IMR-90 (cell line): ENCODE results near the gene ANKRD34B. TPM values are rescaled to one million over a fixed set of nuclear protein-coding genes. Genes with fewer than 3 reads are reported as not detected.

Source experiments
- ATAC-seq: fragments of 200-7000 bp; cut with Tn5 transposase; 2 replicates; pipeline ENCODE4 v1.9.1; 2020; ENCODE audit warnings: low read depth, mild to moderate bottlenecking, moderate library complexity
- BruUV-seq: library from RNA; stranded (reverse); fragments of 400-500 nt; replicated peaks from 2 replicates; lab custom pipeline; 2021; lab: Mats Ljungman, UMichigan
- CTCF ChIA-PET: fragments of 300-600 bp; formaldehyde crosslinking; extraction: SDS; loops from one replicate; lab custom pipeline; 2021; ENCODE audit warnings: antibody characterized with exemption; lab: Yijun Ruan, JAX
- POLR2A ChIA-PET: fragments of 300-600 bp; sonication (Branson Sonifier 250); formaldehyde crosslinking; loops from one replicate; lab custom pipeline; 2022; ENCODE audit warnings: antibody characterized with exemption; ENCODE audit not compliant: unreplicated experiment; lab: Charles Lee
- DNase-seq: peaks from one replicate; pipeline ENCODE4 v3.0.0; 2013
- H2AFZ ChIP-seq: replicated peaks from 2 replicates; pipeline ENCODE3; 2013; ENCODE audit warnings: low read length, mild to moderate bottlenecking; ENCODE audit not compliant: poor library complexity
- H2AK5ac ChIP-seq: 2 replicates; pipeline ENCODE4 v1.6.1; 2013; ENCODE audit warnings: low read depth, low read length, inconsistent platforms
- H2AK9ac ChIP-seq: replicated peaks from 2 replicates; pipeline ENCODE3; 2013; ENCODE audit warnings: mild to moderate bottlenecking, low read depth, low read length, moderate library complexity; ENCODE audit not compliant: poor library complexity
- H2BK120ac ChIP-seq: 2 replicates; pipeline ENCODE4 v1.6.1; 2013; ENCODE audit warnings: low read depth, low read length, inconsistent platforms
- H2BK15ac ChIP-seq: 3 replicates; pipeline ENCODE4 v1.6.1; 2013; ENCODE audit warnings: low read depth, low read length, inconsistent platforms
- H2BK20ac ChIP-seq: 2 replicates; pipeline ENCODE4 v1.6.1; 2013; ENCODE audit warnings: low read depth, mild to moderate bottlenecking, inconsistent platforms, low read length, moderate library complexity
- H2BK5ac ChIP-seq: 2 replicates; pipeline ENCODE4 v1.6.1; 2013; ENCODE audit warnings: mild to moderate bottlenecking, low read depth, low read length, inconsistent platforms; ENCODE audit not compliant: poor library complexity, severe bottlenecking
- H3K14ac ChIP-seq: replicated peaks from 2 replicates; pipeline ENCODE4 v1.6.1; 2013; ENCODE audit warnings: low read depth, low read length, inconsistent platforms
- H3K18ac ChIP-seq: 2 replicates; pipeline ENCODE4 v1.6.1; 2013; ENCODE audit warnings: low read depth, low read length, control low read depth
- H3K23ac ChIP-seq: 2 replicates; pipeline ENCODE4 v1.6.1; 2013; ENCODE audit warnings: low read depth, low read length, inconsistent platforms
- H3K27ac ChIP-seq: 2 replicates; pipeline ENCODE4 v1.5.1; 2013; ENCODE audit warnings: mild to moderate bottlenecking, control low read depth, low read length; ENCODE audit not compliant: insufficient read depth
- H3K27me3 ChIP-seq: 2 replicates; pipeline ENCODE4 v1.6.1; 2013; ENCODE audit warnings: low read length; ENCODE audit not compliant: control insufficient read depth, insufficient read depth
- H3K36me3 ChIP-seq: 2 replicates; pipeline ENCODE4 v1.6.1; 2013; ENCODE audit warnings: low read length, mixed read lengths; ENCODE audit not compliant: control insufficient read depth, insufficient read depth
- H3K4ac ChIP-seq: 2 replicates; pipeline ENCODE4 v1.6.1; 2013; ENCODE audit warnings: low read depth, low read length, inconsistent platforms
- H3K4me1 ChIP-seq: 2 replicates; pipeline ENCODE4 v1.6.1; 2013; ENCODE audit warnings: low read length, mixed read lengths; ENCODE audit not compliant: control insufficient read depth, insufficient read depth
- H3K4me2 ChIP-seq: 2 replicates; pipeline ENCODE4 v1.6.1; 2013; ENCODE audit warnings: low read depth, mild to moderate bottlenecking, control low read depth, low read length, moderate library complexity
- H3K4me3 ChIP-seq: 2 replicates; pipeline ENCODE4 v1.5.1; 2013; ENCODE audit warnings: low read depth, mild to moderate bottlenecking, control low read depth, low read length, moderate library complexity; ENCODE audit not compliant: insufficient read depth
- H3K56ac ChIP-seq: 2 replicates; pipeline ENCODE4 v1.6.1; 2013; ENCODE audit warnings: low read length, inconsistent platforms; ENCODE audit not compliant: insufficient read depth; ENCODE audit errors: extremely low read depth
- H3K79me1 ChIP-seq, 2 experiments: 2 replicates each; pipeline ENCODE4 v1.6.1; 2013; ENCODE audit warnings: low read length in 2 of 2, inconsistent platforms in 1 of 2, low read depth in 1 of 2
- H3K9ac ChIP-seq: 2 replicates; pipeline ENCODE4 v1.6.1; 2013; ENCODE audit warnings: low read depth, low read length, control low read depth
- H3K9me1 ChIP-seq: 2 replicates; pipeline ENCODE4 v1.6.1; 2013; ENCODE audit warnings: low read length, inconsistent platforms; ENCODE audit not compliant: insufficient read depth
- H3K9me3 ChIP-seq: 2 replicates; pipeline ENCODE4 v1.6.1; 2013; ENCODE audit warnings: low read length; ENCODE audit not compliant: control insufficient read depth, insufficient read depth
- H4K20me1 ChIP-seq: 2 replicates; pipeline ENCODE4 v1.6.1; 2013; ENCODE audit warnings: low read length, inconsistent platforms; ENCODE audit not compliant: insufficient read depth
- H4K5ac ChIP-seq: 2 replicates; pipeline ENCODE4 v1.6.1; 2013; ENCODE audit warnings: mild to moderate bottlenecking, low read depth, low read length, control low read depth
- H4K8ac ChIP-seq, 2 experiments: 2 replicates each; pipeline ENCODE4 v1.6.1; 2013; ENCODE audit warnings: low read depth in 2 of 2, low read length in 2 of 2, control low read depth in 1 of 2, inconsistent platforms in 1 of 2
- H4K91ac ChIP-seq: 2 replicates; pipeline ENCODE4 v1.6.1; 2013; ENCODE audit warnings: low read depth, low read length, inconsistent platforms; ENCODE audit not compliant: insufficient read depth
- BHLHE40 ChIP-seq: fragments of 150-350 bp; IDR thresholded peaks from 2 replicates; pipeline ENCODE4 v1.6.1; 2016; ENCODE audit warnings: mild to moderate bottlenecking, low read depth, low read length
- CEBPB ChIP-seq: IDR thresholded peaks from 2 replicates; pipeline ENCODE4 v1.6.1; 2012; ENCODE audit warnings: low read depth, low read length, improper control_type of control experiment
- CHD1 ChIP-seq: IDR thresholded peaks from 2 replicates; pipeline ENCODE4 v1.6.1; 2012; ENCODE audit warnings: low read depth, low read length, improper control_type of control experiment
- ELK1 ChIP-seq: fragments of 150-350 bp; IDR thresholded peaks from 2 replicates; pipeline ENCODE4 v1.6.1; 2016; ENCODE audit warnings: low read depth, mild to moderate bottlenecking, low read length, moderate library complexity, borderline replicate concordance
- FOS ChIP-seq: fragments of 150-350 bp; IDR thresholded peaks from 2 replicates; pipeline ENCODE4 v1.6.1; 2016; ENCODE audit warnings: low read depth, low read length
- MAFK ChIP-seq: IDR thresholded peaks from 2 replicates; pipeline ENCODE4 v1.6.1; 2012; ENCODE audit warnings: low read depth, low read length, improper control_type of control experiment
- MAZ ChIP-seq: IDR thresholded peaks from 2 replicates; pipeline ENCODE4 v1.6.1; 2012; ENCODE audit warnings: low read depth, mild to moderate bottlenecking, low read length, improper control_type of control experiment, moderate library complexity, borderline replicate concordance
- MXI1 ChIP-seq: IDR thresholded peaks from 2 replicates; pipeline ENCODE4 v1.6.1; 2012; ENCODE audit warnings: low read depth, mild to moderate bottlenecking, low read length, moderate library complexity, borderline replicate concordance
- NFE2L2 ChIP-seq: fragments of 150-350 bp; IDR thresholded peaks from 2 replicates; pipeline ENCODE4 v1.6.1; 2016; ENCODE audit warnings: low read depth, mild to moderate bottlenecking, low read length
- POLR2A ChIP-seq: IDR thresholded peaks from 2 replicates; pipeline ENCODE4 v1.6.1; 2012; ENCODE audit warnings: mild to moderate bottlenecking, low read depth, low read length
- RAD21 ChIP-seq: IDR thresholded peaks from 2 replicates; pipeline ENCODE4 v1.6.1; 2012; ENCODE audit warnings: low read length, improper control_type of control experiment
- RCOR1 ChIP-seq: IDR thresholded peaks from 2 replicates; pipeline ENCODE4 v1.6.1; 2012; ENCODE audit warnings: mild to moderate bottlenecking, low read length, improper control_type of control experiment; ENCODE audit not compliant: insufficient replicate concordance
- RFX5 ChIP-seq: IDR thresholded peaks from 2 replicates; pipeline ENCODE4 v1.8.0; 2012; ENCODE audit warnings: low read depth, mild to moderate bottlenecking, low read length, moderate library complexity
- SMC3 ChIP-seq: fragments of 150-350 bp; IDR thresholded peaks from 2 replicates; pipeline ENCODE4 v1.6.1; 2016; ENCODE audit warnings: low read depth, mild to moderate bottlenecking, antibody characterized with exemption, low read length, moderate library complexity
- USF2 ChIP-seq: fragments of 150-350 bp; IDR thresholded peaks from 2 replicates; pipeline ENCODE4 v1.6.1; 2017; ENCODE audit warnings: mild to moderate bottlenecking, antibody characterized with exemption, low read length, low read depth
- dilution Hi-C: fragments of 300-500 bp; cut with HindIII; formaldehyde crosslinking; loops from one replicate; pipeline ENCODE4 v1.14.3; 2018; ENCODE audit warnings: low sequenced_read_pairs; ENCODE audit not compliant: unreplicated experiment
- in situ Hi-C: fragments of 300-500 bp; cut with MboI; formaldehyde crosslinking; loops from 3 replicates; pipeline ENCODE4 v1.14.3; 2019; ENCODE audit warnings: low sequenced_read_pairs, inconsistent platforms, mixed read lengths
- intact Hi-C: fragments of 100-400 bp; cut with micrococcal nuclease; formaldehyde crosslinking; loops from 2 replicates; pipeline ENCODE4 v1.10.0; 2022
- polyA plus RNA-seq, 3 experiments: library from polyadenylated mRNA; depleted of rRNA; stranded (reverse); fragments of >200 nt; gene quantifications; 2 replicates each; pipeline ENCODE4 v1.2.3, GENCODE V29; 2012; ENCODE audit warnings: low replicate concordance in 1 of 3
- total RNA-seq: library from RNA; depleted of rRNA; stranded (reverse); fragments of >200 nt; gene quantifications from 2 replicates; pipeline ENCODE4 v1.2.3, GENCODE V29; 2012
- TF ChIP-seq, protein P1 (sequence below): conservative IDR thresholded peaks from 2 replicates; pipeline ENCODE4 v1.5.1; 2012; ENCODE audit warnings: mild to moderate bottlenecking, low read depth, low read length, improper control_type of control experiment

ANKRD34B gene
- total and polyA plus RNA-seq, 2 of the 4 experiments (the other 2 are of a cell fraction) = not detected

- no peak overlapping the region for H3K23ac ChIP-seq
- no peak overlapping the region for H4K5ac ChIP-seq
- no peaks in the 10 kb centered on the region for H3K36me3 ChIP-seq
- H4K20me1 ChIP-seq = no peaks in the 10 kb centered on the region
- intact Hi-C loops = no loop called here
- H3K27ac ChIP-seq = no peak overlapping the region
- H3K27me3 ChIP-seq = no peaks in the 10 kb centered on the region
- no peak overlapping the region for H3K56ac ChIP-seq
- ChIA-PET POLR2A (no interaction called here), CTCF (no interaction called here)
- no peak overlapping the region for H3K18ac ChIP-seq
- no peaks in the 10 kb centered on the region for H3K9me3 ChIP-seq
- no peak for ATAC-seq
- dilution Hi-C loops = no loop called here
- H3K4me1 ChIP-seq = no peaks in the 10 kb centered on the region
- BruUV-seq = no TSS peak
- no peak overlapping the region for H3K4me3 ChIP-seq
- no peak overlapping the region for H2AK5ac ChIP-seq
- DNase-seq = no peak
- no peak overlapping the region for H3K9ac ChIP-seq
- H2AFZ ChIP-seq = no peak overlapping the region
- H2BK20ac ChIP-seq = no peak overlapping the region
- H4K91ac ChIP-seq = no peak overlapping the region
- no peak overlapping the region for H4K8ac ChIP-seq
- no peak overlapping the region for H2AK9ac ChIP-seq
- H3K4ac ChIP-seq = no peak overlapping the region
- TF ChIP-seq NFE2L2 = no peak
- TF ChIP-seq, protein P1, sequence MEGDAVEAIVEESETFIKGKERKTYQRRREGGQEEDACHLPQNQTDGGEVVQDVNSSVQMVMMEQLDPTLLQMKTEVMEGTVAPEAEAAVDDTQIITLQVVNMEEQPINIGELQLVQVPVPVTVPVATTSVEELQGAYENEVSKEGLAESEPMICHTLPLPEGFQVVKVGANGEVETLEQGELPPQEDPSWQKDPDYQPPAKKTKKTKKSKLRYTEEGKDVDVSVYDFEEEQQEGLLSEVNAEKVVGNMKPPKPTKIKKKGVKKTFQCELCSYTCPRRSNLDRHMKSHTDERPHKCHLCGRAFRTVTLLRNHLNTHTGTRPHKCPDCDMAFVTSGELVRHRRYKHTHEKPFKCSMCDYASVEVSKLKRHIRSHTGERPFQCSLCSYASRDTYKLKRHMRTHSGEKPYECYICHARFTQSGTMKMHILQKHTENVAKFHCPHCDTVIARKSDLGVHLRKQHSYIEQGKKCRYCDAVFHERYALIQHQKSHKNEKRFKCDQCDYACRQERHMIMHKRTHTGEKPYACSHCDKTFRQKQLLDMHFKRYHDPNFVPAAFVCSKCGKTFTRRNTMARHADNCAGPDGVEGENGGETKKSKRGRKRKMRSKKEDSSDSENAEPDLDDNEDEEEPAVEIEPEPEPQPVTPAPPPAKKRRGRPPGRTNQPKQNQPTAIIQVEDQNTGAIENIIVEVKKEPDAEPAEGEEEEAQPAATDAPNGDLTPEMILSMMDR = no peak
- TF ChIP-seq MAZ = no peak
- TF ChIP-seq RAD21 = no peak
- TF ChIP-seq POLR2A = no peak
- TF ChIP-seq BHLHE40 = no peak
- no peak for TF ChIP-seq USF2
- TF ChIP-seq FOS = no peak
- no peak for TF ChIP-seq CEBPB
- TF ChIP-seq ELK1 = no peak
- TF ChIP-seq MAFK = no peak
- TF ChIP-seq SMC3 = no peak
- TF ChIP-seq MXI1 = no peak
- no peak for TF ChIP-seq RCOR1
- no peak for TF ChIP-seq RFX5
- TF ChIP-seq CHD1 = no peak
- in situ Hi-C loops = no loop called here
- H2BK15ac ChIP-seq = no peak overlapping the region
- H3K79me1 ChIP-seq = no peaks in the 10 kb centered on the region
- no peak overlapping the region for H2BK120ac ChIP-seq
- H2BK5ac ChIP-seq = no peak overlapping the region
- no peak overlapping the region for H3K14ac ChIP-seq
- H3K4me2 ChIP-seq = no peak overlapping the region
- H3K9me1 ChIP-seq = no peaks in the 10 kb centered on the region
These were observed 37.3 kb upstream of the ANKRD34B start for GRCh38 chr5:80607343-80607742.
